ENCODE measurements around the gene LMNA.
"Not testable (repeated sequence)": the region's sequence is repeated elsewhere in the genome, so short reads cannot be mapped to it uniquely, and the experiment has no call there.

The LMNA gene

GRCh38 chr1:156114101-156114918 is at the start of gene LMNA:
TSS of gene LMNA (plus strand) at chr1:156114711. CDS start at chr1:156114919, 208 bp downstream.
- DNase-seq (ENCODE audit: low read depth): peak; percentile 70

GRCh38 chr1:156065212-156065611 is 49.3 kb upstream of the LMNA start:
- DNase-seq (ENCODE audit: low read depth): no peak

GRCh38 chr1:156065871-156066270 is 48.6 kb upstream of the LMNA start:
- DNase-seq (ENCODE audit: low read depth): no peak

GRCh38 chr1:156067262-156067661 is 47.2 kb upstream of the LMNA start:
- DNase-seq (ENCODE audit: low read depth): no peak

GRCh38 chr1:156069490-156070455 is 44.7 kb upstream of the LMNA start:
- no peak for DNase-seq (ENCODE audit: low read depth)

GRCh38 chr1:156070548-156070947 is 44.0 kb upstream of the LMNA start:
- no peak for DNase-seq (ENCODE audit: low read depth)

GRCh38 chr1:156071332-156071816 is 43.1 kb upstream of the LMNA start:
- not testable (repeated sequence) for DNase-seq (ENCODE audit: low read depth)

- no peak for DNase-seq (ENCODE audit: low read depth)
Measured at GRCh38 chr1:156072251-156072650, 42.3 kb upstream of the LMNA start.

- no peak for DNase-seq (ENCODE audit: low read depth)
Measured at GRCh38 chr1:156073110-156073687, 41.3 kb upstream of the LMNA start.

- no peak for DNase-seq (ENCODE audit: low read depth)
Measured at GRCh38 chr1:156073740-156074139, 40.8 kb upstream of the LMNA start.

- no peak for DNase-seq (ENCODE audit: low read depth)
Measured at GRCh38 chr1:156074661-156075060, 39.9 kb upstream of the LMNA start.

- no peak for DNase-seq (ENCODE audit: low read depth)
Measured at GRCh38 chr1:156075162-156075561, 39.3 kb upstream of the LMNA start.

GRCh38 chr1:156075775-156076204 is 38.7 kb upstream of the LMNA start:
- no peak for DNase-seq (ENCODE audit: low read depth)

- no peak for DNase-seq (ENCODE audit: low read depth)
Measured at GRCh38 chr1:156076609-156077429, 37.7 kb upstream of the LMNA start.

- DNase-seq (ENCODE audit: low read depth): no peak
Measured at GRCh38 chr1:156077430-156077760, 37.1 kb upstream of the LMNA start.

- no peak for DNase-seq (ENCODE audit: low read depth)
Measured at GRCh38 chr1:156078728-156079127, 35.8 kb upstream of the LMNA start.

- DNase-seq (ENCODE audit: low read depth): no peak
Measured at GRCh38 chr1:156079762-156080161, 34.7 kb upstream of the LMNA start.

GRCh38 chr1:156080241-156080862 is 34.2 kb upstream of the LMNA start:
- no peak for DNase-seq (ENCODE audit: low read depth)

- DNase-seq (ENCODE audit: low read depth): no peak
Measured at GRCh38 chr1:156080863-156081179, 33.7 kb upstream of the LMNA start.

GRCh38 chr1:156081180-156081916 is 33.2 kb upstream of the LMNA start:
- no peak for DNase-seq (ENCODE audit: low read depth)

GRCh38 chr1:156081917-156082308 is 32.6 kb upstream of the LMNA start:
- DNase-seq (ENCODE audit: low read depth): no peak

All from stimulated activated CD8-positive, alpha-beta memory T cell treated with anti-CD3 and anti-CD28 coated beads, Interleukin-12 subunit alpha, Interleukin-12 subunit beta, amount 100 ng/mL, for 4 hours (primary cell).